SK-N-SH treated with all-trans-retinoic acid at 6 μM for 48 hours (cell line): ENCODE data around the gene STRA6.

Source experiments
- ATAC-seq: fragments of 200-7000 bp; cut with Tn5 transposase; 3 replicates; pipeline ENCODE4 v1.9.1; 2020; ENCODE audit warnings: mild to moderate bottlenecking, moderate library complexity
- ARNTL ChIP-seq: fragments of 450-650 bp; formaldehyde crosslinking; IDR thresholded peaks from 2 replicates; pipeline ENCODE4 v1.5.0; 2020; ENCODE audit warnings: low read depth, mild to moderate bottlenecking, moderate library complexity, borderline replicate concordance
- BACH2 ChIP-seq: fragments of 250-450 bp; sonication (Bioruptor Pico); IDR thresholded peaks from 2 replicates; pipeline ENCODE4 v1.9.0; 2021; ENCODE audit warnings: mild to moderate bottlenecking, borderline replicate concordance
- CSDC2 ChIP-seq: fragments of 250-450 bp; sonication (Bioruptor Pico); IDR thresholded peaks from 2 replicates; pipeline ENCODE4 v1.5.0; 2020; ENCODE audit warnings: mild to moderate bottlenecking, moderate library complexity
- ESRRG ChIP-seq: fragments of 250-450 bp; sonication (Bioruptor Pico); IDR thresholded peaks from 2 replicates; pipeline ENCODE4 v1.6.1; 2021; ENCODE audit warnings: mild to moderate bottlenecking
- ISL1 ChIP-seq: fragments of 250-450 bp; sonication (Bioruptor Pico); IDR thresholded peaks from 2 replicates; pipeline ENCODE4 v2.1.2; 2022; ENCODE audit warnings: mild to moderate bottlenecking, moderate library complexity
- OSR1 ChIP-seq: fragments of 250-450 bp; sonication (Bioruptor Pico); IDR thresholded peaks from 2 replicates; pipeline ENCODE4 v1.8.0; 2022; ENCODE audit warnings: moderate library complexity, mild to moderate bottlenecking, inconsistent platforms
- POU6F1 ChIP-seq: fragments of 250-450 bp; sonication (Bioruptor Pico); IDR thresholded peaks from 2 replicates; pipeline ENCODE4 v1.8.0; 2021; ENCODE audit warnings: low read depth, mild to moderate bottlenecking, moderate library complexity, borderline replicate concordance
- PPARA ChIP-seq: fragments of 250-450 bp; sonication (Bioruptor Pico); IDR thresholded peaks from 2 replicates; pipeline ENCODE4 v1.5.0; 2020; ENCODE audit warnings: mild to moderate bottlenecking, borderline replicate concordance
- RARB ChIP-seq: fragments of 250-450 bp; sonication (Bioruptor Pico); IDR thresholded peaks from 2 replicates; pipeline ENCODE4 v1.8.0; 2021; ENCODE audit warnings: mild to moderate bottlenecking, moderate library complexity
- TCF4 ChIP-seq: fragments of 250-450 bp; sonication (Bioruptor Pico); IDR thresholded peaks from 2 replicates; pipeline ENCODE4 v1.8.0; 2021; ENCODE audit warnings: mild to moderate bottlenecking, moderate library complexity, borderline replicate concordance
- TOX ChIP-seq: fragments of 250-450 bp; sonication (Bioruptor Pico); IDR thresholded peaks from 2 replicates; pipeline ENCODE4 v1.8.0; 2021; ENCODE audit warnings: mild to moderate bottlenecking, moderate library complexity, borderline replicate concordance
- TSHZ2 ChIP-seq: fragments of 250-450 bp; sonication (Bioruptor Pico); IDR thresholded peaks from 2 replicates; pipeline ENCODE4 v1.5.0; 2020; ENCODE audit warnings: mild to moderate bottlenecking, moderate library complexity
- ZFP3 ChIP-seq: fragments of 250-450 bp; sonication (Bioruptor Pico); IDR thresholded peaks from 2 replicates; pipeline ENCODE4 v1.5.0; 2020; ENCODE audit warnings: mild to moderate bottlenecking, moderate library complexity
- ZFP30 ChIP-seq: fragments of 450-650 bp; formaldehyde crosslinking; IDR thresholded peaks from 2 replicates; pipeline ENCODE4 v1.5.0; 2022; ENCODE audit warnings: mild to moderate bottlenecking, moderate library complexity
- ZNF565 ChIP-seq: fragments of 450-650 bp; formaldehyde crosslinking; conservative IDR thresholded peaks from 2 replicates; pipeline ENCODE4 v1.5.0; 2020; ENCODE audit warnings: low read depth, mild to moderate bottlenecking, moderate library complexity
- ZNF70 ChIP-seq: fragments of 450-650 bp; formaldehyde crosslinking; IDR thresholded peaks from 2 replicates; pipeline ENCODE4 v1.5.0; 2020; ENCODE audit warnings: mild to moderate bottlenecking, moderate library complexity
- ZNF8 ChIP-seq: fragments of 450-650 bp; formaldehyde crosslinking; IDR thresholded peaks from 2 replicates; pipeline ENCODE4 v1.5.0; 2020; ENCODE audit warnings: mild to moderate bottlenecking, moderate library complexity
- TF ChIP-seq, protein P1 (sequence below): fragments of 250-450 bp; sonication (Bioruptor Pico); IDR thresholded peaks from 2 replicates; pipeline ENCODE4 v1.5.1; 2020; ENCODE audit warnings: low read depth, mild to moderate bottlenecking, moderate library complexity
- TF ChIP-seq, protein P2 (sequence below): fragments of 250-450 bp; sonication (Bioruptor Pico); IDR thresholded peaks from 2 replicates; pipeline ENCODE4 v1.5.1; 2021; ENCODE audit warnings: mild to moderate bottlenecking, moderate library complexity

The STRA6 gene

DNA sequence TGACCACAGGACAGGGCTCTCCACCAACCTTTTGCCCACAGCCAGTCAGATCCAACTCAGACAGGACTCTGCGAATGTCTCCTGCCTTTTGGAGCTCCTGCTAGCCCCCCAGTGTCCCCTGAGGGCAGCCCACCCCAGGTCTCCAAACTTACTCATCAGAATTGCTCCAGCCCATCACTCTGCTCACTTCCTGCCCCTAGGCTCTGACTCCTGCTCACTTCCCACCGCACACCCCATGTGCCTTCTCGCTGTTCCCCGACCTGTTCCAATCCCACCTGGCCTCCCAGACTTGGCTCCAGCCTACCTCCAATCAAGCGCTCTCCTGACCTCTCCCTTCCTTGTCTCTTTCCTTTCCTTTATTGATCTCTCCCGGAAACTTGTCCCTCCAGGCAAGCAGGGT, 5.9 kb upstream of the STRA6 start:
- no peak for ATAC-seq
- TF ChIP-seq CSDC2 (CRISPR knock-in tag) (no peak), ZFP30 (no peak), RARB (no peak), BACH2 (CRISPR knock-in tag) (no peak), ZNF8 (no peak), ZFP3 (CRISPR knock-in tag) (no peak), POU6F1 (CRISPR knock-in tag) (no peak), ISL1 (no peak), TOX (CRISPR knock-in tag) (no peak), TSHZ2 (no peak), ZNF70 (no peak), TCF4 (CRISPR knock-in tag) (no peak), ZNF565 (CRISPR knock-in tag) (no peak)

DNA sequence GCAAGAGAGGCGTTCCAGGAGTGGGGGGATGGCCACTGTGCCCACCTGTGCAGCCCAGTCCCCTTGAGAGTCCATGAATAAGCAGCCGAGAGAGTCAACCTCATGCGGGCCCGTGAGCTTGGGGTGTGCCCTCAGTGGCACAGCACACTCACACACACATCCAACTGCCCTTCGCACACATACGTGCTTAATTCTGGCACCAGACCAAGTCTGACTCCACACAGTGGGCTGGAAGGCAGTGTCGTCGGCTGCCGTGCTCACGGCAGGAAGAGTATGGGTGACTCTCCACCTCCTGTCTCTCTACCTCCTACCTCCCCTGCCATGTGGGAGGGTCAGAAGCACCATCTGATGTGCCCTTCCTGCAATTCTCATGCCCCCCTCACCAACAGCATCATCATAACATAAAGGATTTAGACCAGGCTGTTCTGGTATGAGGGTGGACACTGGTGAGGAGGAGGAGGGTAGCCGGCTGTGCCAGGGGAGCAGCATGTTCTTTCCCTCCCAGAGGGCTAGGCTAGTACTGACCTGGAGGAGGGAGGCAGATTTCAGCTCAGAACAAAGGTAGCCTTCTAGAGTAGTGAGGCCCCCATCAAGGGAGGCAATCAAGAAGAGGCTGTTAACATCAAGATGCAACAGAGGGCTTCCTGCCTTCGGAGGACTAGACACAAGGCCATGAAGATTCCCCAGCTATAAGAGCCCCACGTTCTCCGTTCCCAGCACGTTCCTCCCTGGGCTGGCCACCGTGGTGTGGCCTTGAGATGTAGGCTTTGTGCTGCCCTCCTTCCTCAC, 5.3 kb upstream of the STRA6 start:
- TF ChIP-seq ZFP3 (CRISPR knock-in tag) (no peak), ESRRG (no peak), PPARA (CRISPR knock-in tag) (no peak), ARNTL (no peak), ISL1 (no peak)
- TF ChIP-seq, protein P1, sequence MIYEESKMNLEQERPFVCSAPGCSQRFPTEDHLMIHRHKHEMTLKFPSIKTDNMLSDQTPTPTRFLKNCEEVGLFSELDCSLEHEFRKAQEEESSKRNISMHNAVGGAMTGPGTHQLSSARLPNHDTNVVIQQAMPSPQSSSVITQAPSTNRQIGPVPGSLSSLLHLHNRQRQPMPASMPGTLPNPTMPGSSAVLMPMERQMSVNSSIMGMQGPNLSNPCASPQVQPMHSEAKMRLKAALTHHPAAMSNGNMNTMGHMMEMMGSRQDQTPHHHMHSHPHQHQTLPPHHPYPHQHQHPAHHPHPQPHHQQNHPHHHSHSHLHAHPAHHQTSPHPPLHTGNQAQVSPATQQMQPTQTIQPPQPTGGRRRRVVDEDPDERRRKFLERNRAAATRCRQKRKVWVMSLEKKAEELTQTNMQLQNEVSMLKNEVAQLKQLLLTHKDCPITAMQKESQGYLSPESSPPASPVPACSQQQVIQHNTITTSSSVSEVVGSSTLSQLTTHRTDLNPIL = no peak
- TF ChIP-seq, protein P2, sequence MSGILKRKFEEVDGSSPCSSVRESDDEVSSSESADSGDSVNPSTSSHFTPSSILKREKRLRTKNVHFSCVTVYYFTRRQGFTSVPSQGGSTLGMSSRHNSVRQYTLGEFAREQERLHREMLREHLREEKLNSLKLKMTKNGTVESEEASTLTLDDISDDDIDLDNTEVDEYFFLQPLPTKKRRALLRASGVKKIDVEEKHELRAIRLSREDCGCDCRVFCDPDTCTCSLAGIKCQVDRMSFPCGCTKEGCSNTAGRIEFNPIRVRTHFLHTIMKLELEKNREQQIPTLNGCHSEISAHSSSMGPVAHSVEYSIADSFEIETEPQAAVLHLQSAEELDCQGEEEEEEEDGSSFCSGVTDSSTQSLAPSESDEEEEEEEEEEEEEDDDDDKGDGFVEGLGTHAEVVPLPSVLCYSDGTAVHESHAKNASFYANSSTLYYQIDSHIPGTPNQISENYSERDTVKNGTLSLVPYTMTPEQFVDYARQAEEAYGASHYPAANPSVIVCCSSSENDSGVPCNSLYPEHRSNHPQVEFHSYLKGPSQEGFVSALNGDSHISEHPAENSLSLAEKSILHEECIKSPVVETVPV (CRISPR knock-in tag) = no peak
- no peak for ATAC-seq

GRCh38 chr15:74206801-74207281, 4.3 kb upstream of the STRA6 start:
- TF ChIP-seq OSR1 (CRISPR knock-in tag) = no peak
- no peak for TF ChIP-seq POU6F1 (CRISPR knock-in tag)
- TF ChIP-seq BACH2 (CRISPR knock-in tag) = no peak
- TF ChIP-seq, protein P1 = no peak
- TF ChIP-seq ZNF8 = no peak
- ATAC-seq = no peak
